COR-L47 (cell line): ENCODE data around the gene DOK4.
"Not testable (repeated sequence)": the region's sequence is repeated elsewhere in the genome, so short reads cannot be mapped to it uniquely, and the experiment has no call there.

ENCODE experiments used
- DNase-seq: peaks from one replicate; lab custom pipeline; 2025; lab: John Stamatoyannopoulos, UW

DOK4 gene

DNA sequence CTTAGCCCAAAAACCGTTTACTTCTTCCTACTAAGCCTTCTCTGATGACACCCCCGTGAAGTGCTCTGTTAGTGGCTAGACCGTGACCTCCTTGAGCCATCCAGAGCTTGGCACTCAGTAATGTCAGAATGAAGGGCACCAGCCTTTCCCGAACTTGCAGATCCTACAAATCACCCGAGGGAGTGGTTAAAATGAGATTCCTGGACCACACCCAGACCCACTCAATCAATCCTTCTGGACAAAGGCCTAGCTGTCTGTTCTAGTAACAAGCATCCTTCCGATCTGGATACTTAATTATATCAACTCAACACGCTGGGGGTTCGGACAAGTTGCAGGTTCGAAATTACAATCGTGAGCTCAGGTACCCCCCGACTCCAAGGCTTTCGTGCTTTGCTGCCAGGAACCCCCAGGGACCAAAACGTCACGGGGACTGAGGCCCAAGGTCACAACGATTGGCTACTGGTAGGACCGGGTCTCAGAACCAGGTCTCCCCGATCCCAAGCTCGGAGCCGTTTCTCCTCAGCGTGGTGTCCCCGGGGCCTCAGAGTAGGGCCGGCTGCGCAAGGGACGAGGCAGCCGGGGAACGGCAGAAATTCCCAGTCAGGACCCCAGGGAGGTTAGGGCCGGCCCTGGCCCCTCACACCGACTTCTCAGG lies 39.6 kb downstream of the DOK4 start:
- peak; percentile 53 for DNase-seq

- DNase-seq: no peak
These were observed 40.8 kb downstream of the DOK4 start for GRCh38 chr16:57445510-57445909.

- DNase-seq: no peak
These were observed 41.6 kb downstream of the DOK4 start for GRCh38 chr16:57444711-57445110.

DNA sequence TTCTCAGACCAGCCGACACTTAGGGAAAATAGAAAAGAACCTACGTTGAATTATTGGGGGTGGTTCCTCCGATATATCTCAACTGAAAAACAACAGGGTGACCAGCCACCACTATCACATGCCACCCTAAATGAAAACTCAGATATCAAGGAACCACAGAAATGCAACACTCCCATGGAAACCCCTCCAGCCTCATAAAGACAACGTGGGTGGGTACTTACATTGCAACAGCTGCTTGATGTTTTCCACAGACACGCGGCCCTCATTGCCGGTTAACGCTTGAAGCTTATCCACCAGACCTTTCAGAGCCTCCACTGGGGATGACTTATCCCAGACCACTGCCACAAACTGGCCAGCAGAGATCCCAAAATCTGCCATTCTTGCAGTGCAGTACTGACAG lies 45.7 kb downstream of the DOK4 start:
- not testable (repeated sequence) for DNase-seq

- not testable (repeated sequence) for DNase-seq
These were observed 46.3 kb downstream of the DOK4 start for GRCh38 chr16:57439947-57440346.

GRCh38 chr16:57435838-57436237 lies 50.5 kb downstream of the DOK4 start:
- no peak for DNase-seq

DNA sequence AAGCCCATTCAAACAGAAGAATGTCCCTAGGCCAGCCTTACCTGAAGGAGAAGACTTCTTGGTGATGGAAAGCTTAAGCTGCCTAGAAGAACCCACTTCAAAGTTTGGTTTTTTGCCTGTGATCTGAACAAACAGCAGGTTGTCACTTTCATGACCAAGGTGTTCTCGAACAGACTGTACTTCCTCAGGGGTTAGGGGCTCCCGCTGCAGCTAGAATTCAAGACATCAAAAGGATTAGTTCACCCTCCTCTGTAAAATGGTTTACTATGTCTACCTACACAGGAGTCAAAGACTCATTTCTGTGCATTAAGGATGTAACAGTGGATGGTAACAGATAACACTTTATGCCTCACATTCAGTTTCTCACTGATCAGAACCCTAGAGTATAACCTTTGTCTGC lies 52.3 kb downstream of the DOK4 start:
- no peak for DNase-seq

- DNase-seq: no peak
These were observed 53.3 kb downstream of the DOK4 start for GRCh38 chr16:57432989-57433388.

DNA sequence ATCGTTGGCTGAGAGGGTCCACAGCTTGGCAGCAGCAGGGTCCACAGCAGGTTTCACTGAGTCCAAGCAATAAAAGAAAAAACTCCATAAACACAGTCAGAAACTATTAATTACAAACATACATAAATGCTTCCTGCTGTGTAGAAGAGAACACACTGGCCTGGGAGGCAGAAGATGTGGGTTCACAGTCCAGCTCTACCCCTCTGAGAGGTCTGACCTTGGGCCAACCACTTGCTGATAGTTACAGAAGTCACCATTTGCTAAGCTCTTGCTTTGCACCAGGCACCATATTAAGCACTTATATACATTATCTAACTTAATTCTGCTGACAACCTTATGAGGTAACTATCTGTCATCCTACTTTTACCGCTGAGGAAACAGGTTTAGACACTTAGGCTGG lies 53.8 kb downstream of the DOK4 start:
- no peak for DNase-seq

- no peak for DNase-seq
These were observed 55.3 kb downstream of the DOK4 start for GRCh38 chr16:57430955-57431354.

- no peak for DNase-seq
These were observed 58.5 kb downstream of the DOK4 start for GRCh38 chr16:57427824-57428223.

DNA sequence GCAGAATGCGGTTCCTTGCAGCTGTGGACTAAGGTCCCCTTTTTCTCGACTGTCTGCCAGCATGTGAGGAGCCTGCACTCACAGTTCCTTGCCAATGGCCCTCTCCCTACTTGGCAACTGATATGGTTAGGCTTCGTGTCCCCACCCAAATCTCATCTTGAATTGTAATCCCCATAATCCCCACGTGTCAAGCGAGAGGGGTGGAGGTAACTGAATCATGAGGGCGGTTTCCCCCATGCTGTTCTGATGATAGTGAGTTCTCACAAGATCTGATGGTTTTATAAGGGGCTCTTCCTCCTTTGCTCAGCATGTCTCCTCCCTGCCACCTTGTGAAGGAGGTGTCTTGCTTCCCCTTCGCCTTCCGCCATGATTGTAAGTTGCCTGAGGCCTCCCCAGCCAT lies 59.0 kb downstream of the DOK4 start:
- DNase-seq: no peak

- no peak for DNase-seq
These were observed 59.9 kb downstream of the DOK4 start for GRCh38 chr16:57426356-57426755.

GRCh38 chr16:57424583-57424982 lies 61.7 kb downstream of the DOK4 start:
- no peak for DNase-seq

- no peak for DNase-seq
These were observed 63.1 kb downstream of the DOK4 start for GRCh38 chr16:57423152-57423551.

GRCh38 chr16:57422026-57422944 lies 64.0 kb downstream of the DOK4 start:
- DNase-seq: peak; percentile 71
